Esophagus muscularis mucosa (tissue), 3 donors: ENCODE data around the gene LCP2.

Experiments
- CTCF ChIP-seq, 3 experiments: fragments of 200-600 bp in 2 of 3; fragments of 450-650 bp in 1 of 3; sonication (generic) in 2 of 3; IDR thresholded peaks; one replicate each; pipeline ENCODE4 v1.5.1; 2017 to 2019; ENCODE audit warnings: antibody characterized with exemption in 3 of 3, mild to moderate bottlenecking in 2 of 3, moderate library complexity in 1 of 3
- EP300 ChIP-seq: sonication (generic); formaldehyde crosslinking; IDR thresholded peaks from one replicate; pipeline ENCODE4 v1.6.1; 2017; ENCODE audit warnings: antibody characterized with exemption

- TF ChIP-seq CTCF (IDR thresholded peaks at IDR 0.05) (no peak), EP300 (no peak)
Measured at GRCh38 chr5:170292179-170293104, 5.1 kb downstream of the LCP2 start.
